NB4 (cell line): ENCODE results near the gene NFIX.

Source experiments
- MYC ChIP-seq: IDR thresholded peaks from 2 replicates; pipeline ENCODE4 v1.6.1; 2011; ENCODE audit warnings: low read depth, low read length
- POLR2A ChIP-seq: IDR thresholded peaks from 2 replicates; pipeline ENCODE4 v1.6.1; 2011; ENCODE audit warnings: mild to moderate bottlenecking; ENCODE audit not compliant: insufficient read length; ENCODE audit errors: extremely low read depth
- TF ChIP-seq, protein P1 (sequence below): IDR thresholded peaks from one replicate; pipeline ENCODE4 v1.5.1; 2012; ENCODE audit warnings: low read depth, low read length
- TF ChIP-seq, protein P2 (sequence below): IDR thresholded peaks from 2 replicates; pipeline ENCODE4 v1.6.1; 2011; ENCODE audit warnings: low read depth, low read length

DNA sequence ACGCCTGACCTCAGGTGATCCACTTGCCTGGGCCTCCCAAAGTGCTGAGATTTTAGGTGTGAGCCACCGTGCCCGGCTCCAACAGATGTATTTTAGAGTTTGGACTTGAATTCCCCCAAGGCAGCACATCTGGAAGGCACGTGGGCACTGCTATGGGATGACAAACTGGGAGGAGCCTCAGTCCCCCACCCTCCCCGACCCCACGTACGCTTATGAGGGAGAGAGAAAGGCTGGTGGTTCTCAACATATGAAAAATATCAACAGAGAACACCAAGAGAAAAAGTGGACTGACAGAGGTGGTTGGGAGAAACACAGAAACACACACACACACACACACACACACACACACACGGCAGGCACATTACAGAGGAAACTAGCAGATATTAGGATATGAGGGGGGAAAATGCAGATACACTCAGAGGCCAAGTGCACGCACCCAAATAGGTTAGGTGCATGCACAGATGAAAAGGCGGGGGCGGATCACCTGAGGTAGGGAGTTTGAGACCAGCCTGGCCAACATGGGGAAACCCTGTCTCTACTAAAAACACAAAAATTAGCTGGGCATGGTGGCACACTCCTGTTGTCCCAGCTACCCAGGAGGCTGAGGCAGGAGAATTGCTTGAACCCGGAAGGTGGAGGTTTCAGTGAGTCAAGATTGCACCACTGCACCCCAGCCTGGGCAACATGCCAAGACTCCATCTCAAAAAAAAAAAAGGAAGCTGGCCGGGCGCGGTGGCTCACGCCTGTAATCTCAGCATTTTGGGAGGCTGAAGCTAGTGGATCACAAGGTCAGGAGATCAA is 151.7 kb downstream of the NFIX start:
- TF ChIP-seq, protein P1, sequence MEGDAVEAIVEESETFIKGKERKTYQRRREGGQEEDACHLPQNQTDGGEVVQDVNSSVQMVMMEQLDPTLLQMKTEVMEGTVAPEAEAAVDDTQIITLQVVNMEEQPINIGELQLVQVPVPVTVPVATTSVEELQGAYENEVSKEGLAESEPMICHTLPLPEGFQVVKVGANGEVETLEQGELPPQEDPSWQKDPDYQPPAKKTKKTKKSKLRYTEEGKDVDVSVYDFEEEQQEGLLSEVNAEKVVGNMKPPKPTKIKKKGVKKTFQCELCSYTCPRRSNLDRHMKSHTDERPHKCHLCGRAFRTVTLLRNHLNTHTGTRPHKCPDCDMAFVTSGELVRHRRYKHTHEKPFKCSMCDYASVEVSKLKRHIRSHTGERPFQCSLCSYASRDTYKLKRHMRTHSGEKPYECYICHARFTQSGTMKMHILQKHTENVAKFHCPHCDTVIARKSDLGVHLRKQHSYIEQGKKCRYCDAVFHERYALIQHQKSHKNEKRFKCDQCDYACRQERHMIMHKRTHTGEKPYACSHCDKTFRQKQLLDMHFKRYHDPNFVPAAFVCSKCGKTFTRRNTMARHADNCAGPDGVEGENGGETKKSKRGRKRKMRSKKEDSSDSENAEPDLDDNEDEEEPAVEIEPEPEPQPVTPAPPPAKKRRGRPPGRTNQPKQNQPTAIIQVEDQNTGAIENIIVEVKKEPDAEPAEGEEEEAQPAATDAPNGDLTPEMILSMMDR = no peak
- TF ChIP-seq MYC (no peak), POLR2A (no peak)
- TF ChIP-seq, protein P2, sequence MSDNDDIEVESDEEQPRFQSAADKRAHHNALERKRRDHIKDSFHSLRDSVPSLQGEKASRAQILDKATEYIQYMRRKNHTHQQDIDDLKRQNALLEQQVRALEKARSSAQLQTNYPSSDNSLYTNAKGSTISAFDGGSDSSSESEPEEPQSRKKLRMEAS = no peak
